HPDE6-E6E7 (cell line): ENCODE measurements around the gene MAPK1.
"Not testable (repeated sequence)": the region's sequence is repeated elsewhere in the genome, so short reads cannot be mapped to it uniquely, and the experiment has no call there.

Source experiments
- DNase-seq: peaks from one replicate; pipeline ENCODE4 v3.0.0; 2011; ENCODE audit warnings: missing footprints; ENCODE audit errors: extremely low spot score

The MAPK1 gene

DNA sequence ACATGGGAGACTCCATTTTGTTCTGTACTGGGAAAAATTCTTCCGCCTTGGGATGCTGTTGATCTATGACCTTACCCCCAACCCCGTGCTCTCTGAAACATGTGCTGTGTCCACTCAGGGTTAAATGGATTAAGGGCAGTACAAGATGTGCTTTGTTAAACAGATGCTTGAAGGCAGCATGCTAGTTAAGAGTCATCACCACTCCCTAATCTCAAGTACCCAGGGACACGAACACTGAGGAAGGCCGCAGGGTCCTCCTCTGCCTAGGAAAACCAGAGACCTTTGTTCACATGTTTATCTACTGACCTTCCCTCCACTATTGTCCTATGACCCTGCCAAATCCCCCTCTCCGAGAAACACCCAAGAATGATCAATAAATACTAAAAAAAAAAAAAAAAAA, 19.4 kb downstream of the MAPK1 start:
- DNase-seq, result not testable (repeated sequence)

DNA sequence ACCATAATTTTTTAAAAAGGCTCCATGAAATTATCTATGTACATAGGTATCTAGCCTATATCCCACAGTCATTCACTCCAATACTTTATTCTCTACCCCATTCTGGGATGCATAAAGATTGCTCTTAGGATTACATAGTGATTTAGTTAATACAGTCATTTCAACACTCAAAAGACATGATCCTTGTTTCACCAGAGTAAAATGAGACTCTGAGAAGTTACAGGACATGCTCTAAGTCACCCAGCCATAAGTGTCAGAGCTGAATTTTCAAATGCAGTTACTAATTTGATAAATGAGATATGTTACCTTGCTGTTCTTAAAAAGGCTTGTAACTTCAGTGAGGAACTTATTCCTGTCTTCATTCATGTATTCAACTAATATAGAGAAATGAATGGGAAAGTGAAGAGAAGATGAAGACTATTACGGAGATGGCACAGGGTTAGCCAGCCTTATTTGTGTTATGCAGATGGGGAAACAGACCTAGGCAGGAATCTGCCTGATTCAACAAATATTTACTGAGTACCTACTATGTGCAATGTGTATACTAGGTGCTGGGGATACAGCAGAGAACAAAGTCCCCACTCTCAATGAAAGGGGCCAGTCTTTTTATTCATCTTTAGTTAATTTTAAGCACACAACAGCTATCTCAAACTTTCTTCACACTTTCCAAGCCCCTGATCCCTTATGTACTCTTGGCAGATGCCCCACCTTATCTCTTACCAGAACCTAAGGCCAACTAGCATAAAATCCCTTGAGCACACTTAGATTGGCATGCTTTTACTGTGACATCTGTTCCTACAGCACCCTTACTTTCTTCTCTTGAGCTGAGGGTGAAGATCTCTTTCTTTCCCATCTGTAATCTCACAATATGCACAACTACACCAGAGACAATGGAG, 21.6 kb downstream of the MAPK1 start:
- no peak for DNase-seq

DNA sequence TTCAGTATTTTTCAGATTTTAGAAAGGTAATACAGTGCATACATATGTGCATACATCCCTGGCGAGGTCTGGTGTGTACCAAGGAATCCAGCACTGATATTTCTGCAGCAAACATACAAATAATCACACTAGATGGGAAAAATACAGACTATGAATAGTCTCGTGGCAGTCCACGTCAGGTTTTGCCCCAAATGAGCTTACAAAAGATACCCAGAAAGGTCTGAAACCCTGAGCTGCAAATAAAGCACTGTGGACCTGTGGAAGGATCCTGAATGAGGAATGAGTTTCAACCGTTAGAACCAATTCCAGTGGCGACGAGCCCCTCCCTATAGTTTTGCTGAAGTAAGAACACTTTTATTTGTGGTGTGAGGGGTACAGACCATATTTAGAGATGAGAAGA, 24.5 kb downstream of the MAPK1 start:
- no peak for DNase-seq

DNA sequence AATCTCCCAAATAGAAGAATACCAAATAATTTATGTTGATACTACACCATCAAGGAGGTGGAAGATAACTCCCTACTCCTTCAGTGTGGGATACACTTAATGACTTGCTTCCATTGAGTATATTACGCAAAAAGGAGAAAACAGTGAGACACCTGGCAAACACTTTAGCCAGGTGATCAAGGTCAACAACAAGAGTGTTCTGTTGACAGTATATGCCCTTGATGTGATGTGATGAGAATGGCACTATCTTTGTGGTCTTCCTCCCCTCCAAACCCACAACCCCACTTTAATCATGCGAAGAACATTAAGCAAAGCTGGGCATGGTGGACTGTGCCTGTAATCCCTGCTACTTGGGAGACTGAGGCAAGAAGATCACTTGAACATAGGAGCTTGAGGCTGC, 26.0 kb downstream of the MAPK1 start:
- no peak for DNase-seq

DNA sequence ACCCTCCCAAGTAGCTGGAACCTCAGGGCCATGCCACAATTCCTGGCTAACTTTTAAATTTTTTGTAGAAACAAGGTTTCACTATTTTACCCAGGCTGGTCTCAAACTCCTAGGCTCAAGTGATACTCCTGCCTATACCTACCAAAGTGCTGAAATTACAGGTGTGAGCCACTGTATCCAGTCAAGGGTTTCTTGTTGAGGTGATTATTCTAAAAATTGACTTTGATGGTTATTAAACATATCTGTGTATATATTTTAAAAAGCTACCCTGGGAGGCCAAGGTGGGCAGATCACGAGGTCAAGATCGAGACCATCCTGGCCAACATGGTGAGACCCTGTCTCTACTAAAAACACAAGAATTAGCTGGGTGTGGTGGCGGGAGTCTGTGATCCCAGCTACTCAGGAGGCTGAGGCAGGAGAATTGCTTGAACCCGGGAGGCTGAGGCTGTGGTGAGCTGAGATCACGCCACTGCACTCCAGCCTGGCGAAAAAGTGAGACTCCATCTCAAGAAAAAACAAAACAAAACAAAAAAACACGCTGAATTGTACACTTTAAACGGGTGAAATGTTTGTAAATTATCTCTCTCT, 27.1 kb downstream of the MAPK1 start:
- no peak for DNase-seq

DNA sequence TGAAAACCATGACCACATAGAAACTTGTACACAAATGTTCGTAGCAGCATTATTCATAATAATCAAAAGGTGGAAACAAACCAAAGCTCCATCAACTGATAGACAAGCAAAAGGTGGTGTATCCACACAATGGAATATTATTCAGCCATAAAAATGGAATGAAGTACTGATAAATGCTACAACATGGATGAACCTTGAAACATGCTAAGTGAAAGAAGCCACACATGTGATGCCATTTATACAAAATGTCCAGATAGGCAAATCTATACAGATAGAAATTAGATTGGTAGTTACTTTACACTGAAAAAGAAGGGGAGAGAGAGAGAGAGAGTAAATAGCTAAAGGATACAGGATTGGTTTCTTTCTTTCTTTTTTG, 27.7 kb downstream of the MAPK1 start:
- no peak for DNase-seq

DNA sequence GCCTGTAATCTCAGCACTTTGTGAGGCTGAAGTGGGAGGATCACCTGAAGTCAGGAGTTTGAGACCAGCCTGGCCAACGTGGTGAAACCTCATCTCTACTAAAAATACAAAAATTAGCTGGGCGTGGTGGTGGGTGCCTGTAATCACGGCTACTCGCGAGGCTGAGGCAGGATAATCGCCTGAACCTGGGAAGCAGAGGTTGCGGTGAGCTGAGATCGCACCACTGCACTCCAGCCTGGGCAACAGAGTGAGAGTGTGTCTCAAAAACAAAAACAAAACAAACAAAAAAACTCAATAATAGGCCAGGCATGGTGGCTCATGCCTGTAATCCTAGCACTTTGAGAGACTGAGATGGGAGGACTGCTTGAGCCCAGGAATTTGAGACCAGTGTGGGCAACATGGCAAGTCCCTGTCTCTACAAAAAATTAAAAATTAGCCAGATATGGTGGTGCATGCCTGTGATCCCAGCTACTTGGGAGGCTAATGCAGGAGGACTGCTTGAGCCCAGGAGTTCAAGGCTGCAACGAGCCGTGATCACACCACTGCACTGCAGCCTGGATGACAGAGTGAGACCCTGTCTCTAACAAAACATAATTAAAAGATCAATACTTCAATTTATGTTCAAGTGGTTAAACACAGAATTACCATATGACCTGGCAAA, 28.2 kb downstream of the MAPK1 start:
- not testable (repeated sequence) for DNase-seq

DNA sequence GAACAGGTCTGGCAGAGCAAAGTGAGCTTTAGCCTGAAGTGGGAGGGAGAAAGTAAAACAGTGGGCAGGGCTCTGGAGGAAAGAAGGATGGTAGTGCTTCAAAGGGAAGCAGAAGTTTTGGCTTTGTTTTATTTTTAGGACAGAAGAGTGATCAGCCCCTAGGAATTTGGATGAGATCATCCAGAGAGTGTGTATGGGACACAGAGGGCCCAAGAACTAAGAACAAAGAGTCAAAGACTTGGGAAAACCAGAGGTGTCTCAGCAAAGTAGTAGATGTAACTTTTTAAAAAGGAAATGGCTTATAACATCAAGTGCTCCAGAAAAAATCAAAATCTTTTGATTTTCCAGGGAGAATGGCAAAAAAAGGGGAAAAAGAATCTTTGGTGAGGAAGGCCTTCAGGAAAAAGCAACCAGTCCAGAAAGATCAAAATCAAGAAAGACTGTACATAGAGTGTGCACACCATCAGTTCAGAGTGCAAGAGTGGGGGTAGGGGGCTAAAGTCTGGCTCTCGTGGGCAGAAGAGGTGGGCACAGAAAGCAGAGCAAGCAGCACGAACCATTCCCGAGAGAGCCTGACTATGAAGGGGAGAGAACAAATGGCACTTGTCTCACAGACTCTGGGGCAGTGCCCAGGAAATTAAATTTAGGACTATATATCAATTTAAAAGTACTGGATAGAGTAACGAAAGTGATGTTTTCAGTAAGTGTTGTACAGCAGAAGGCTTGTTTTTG, 30.0 kb downstream of the MAPK1 start:
- DNase-seq, result no peak

DNA sequence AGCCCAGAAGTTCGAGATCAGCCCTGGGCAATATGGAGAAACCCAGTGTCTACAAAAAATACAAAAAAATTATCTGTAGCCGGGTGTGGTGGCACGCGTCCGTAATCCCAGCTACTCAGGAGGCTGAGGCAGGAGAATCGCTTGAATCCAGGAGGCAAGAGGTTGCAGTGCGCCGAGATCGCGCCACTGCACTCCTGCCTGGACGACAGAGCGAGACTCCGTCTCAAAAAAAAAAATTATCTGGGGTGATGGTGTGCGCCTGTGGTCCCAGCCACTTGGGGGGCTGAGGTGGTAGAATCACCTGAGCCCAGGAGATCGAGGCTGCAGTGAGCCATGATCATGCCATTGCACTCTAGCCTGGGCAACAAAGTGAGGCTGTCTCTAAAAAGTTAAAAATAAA, 31.0 kb downstream of the MAPK1 start:
- not testable (repeated sequence) for DNase-seq

DNA sequence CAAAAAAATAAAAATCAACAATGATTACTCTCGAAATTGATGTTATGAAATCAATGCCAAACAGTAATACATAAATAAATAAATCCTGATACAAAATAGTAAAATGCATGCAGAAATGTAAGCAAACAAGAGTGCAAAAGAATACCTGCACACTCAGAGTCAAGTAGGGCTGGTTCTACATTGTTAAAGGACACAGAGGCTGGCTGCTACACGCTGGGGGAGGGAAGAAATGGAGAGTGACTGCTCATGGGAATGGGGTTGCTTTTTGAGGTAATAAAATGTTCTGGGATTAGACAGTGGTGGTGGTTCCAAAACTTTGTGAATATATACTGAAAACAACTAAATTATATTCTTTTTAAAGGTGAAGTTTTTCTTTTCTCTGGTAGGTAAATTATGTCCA, 32.1 kb downstream of the MAPK1 start:
- DNase-seq, result no peak

DNA sequence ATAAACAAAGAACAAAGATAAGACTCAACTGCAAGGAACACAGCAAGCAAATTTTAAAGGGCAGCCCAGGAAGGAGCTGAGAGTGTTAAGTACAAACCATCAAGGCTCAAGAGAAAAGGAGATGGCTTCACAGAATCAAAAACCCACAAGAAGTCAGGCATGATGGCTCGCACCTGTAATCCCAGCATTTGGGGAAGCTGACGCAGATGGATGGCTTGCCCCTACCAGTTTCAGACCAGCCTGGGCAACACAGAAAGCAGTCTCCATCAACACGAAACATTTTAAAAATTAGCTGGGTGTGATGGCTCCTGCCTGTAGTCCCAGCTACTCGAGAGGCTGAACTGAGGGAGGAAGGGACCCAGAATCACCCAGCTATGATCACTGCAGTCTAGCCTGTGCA, 32.6 kb downstream of the MAPK1 start:
- no peak for DNase-seq

DNA sequence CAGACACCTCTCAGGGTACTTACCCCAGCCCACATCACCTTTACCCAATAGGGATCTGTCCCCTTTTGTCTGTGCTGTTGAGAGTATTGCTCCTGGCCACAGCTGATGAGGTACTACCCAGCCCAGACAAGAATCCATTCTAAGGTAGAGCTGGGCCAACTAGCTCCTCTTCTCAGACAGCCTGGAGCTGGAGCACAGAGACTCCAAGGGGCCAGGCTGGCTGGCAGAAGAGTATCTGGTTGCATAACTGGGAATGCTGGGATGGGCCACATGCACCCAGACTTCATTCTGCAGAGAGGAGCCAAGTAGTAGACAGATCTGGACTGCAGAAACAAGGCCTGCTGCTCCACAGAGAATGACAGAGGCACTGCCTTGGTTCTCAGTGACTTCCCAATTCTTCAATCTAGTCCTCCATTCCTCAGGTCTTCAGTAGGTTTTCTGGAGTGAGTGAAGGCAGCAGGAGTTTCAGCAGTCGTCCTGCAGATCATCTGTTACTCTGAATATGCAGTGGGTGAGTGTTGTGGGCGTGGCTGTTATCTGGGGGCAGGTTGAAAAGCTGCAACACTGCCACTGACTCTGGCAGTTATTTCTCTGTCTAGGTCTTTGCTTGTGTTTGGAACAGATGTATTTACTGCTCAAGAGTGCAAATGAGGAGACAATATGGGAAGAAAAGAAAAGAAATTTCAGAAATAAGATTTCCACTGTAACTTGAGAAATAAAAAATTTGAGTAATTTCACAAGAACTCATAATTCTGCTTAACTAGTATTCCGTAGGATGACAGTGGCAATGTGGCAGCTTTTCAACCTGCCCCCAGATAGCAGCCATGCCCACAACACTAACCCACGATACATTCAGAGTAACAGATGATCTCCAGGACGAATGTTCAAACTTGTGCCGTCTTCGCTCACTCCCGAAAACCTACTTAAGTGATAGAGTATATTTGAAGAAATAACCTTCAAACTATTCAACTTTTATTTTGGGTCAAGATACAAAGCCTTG, 34.9 kb downstream of the MAPK1 start:
- no peak for DNase-seq

DNA sequence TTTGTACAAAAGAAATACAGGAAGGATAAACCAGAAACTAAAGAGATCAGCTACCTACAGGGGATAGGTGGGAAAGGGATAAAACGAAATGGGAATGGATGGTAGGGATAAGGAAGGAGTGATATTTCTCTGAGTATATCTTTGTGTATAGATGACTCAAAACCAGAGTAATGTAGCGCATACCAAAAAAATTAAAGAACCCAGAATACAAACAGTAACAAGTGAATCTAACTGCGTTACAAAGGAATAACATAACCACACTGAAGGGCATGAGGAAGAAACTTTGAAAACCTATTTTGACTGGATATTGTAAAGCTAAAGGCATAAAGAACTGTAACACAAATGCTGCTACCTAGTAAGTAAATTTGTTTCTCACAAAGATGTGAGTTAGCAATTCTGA, 37.9 kb downstream of the MAPK1 start:
- no peak for DNase-seq

DNA sequence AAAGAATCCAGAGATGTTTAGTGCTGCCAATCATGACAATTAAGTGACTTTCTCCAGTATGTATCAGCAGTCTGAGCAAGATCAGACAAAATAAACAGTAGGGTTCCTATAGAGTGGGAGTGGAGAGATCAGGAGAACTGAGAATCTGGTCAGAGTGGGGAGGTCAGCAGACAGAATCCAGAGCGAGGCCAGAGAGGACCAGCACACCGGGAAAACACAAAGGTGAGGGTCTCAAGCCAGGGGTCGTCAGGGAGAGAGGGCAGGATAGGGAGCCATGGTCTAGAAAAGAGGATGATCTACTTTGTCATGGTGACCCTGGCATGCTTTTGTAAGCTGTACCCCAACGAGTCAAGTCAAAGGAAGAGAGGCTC, 39.2 kb downstream of the MAPK1 start:
- no peak for DNase-seq

DNA sequence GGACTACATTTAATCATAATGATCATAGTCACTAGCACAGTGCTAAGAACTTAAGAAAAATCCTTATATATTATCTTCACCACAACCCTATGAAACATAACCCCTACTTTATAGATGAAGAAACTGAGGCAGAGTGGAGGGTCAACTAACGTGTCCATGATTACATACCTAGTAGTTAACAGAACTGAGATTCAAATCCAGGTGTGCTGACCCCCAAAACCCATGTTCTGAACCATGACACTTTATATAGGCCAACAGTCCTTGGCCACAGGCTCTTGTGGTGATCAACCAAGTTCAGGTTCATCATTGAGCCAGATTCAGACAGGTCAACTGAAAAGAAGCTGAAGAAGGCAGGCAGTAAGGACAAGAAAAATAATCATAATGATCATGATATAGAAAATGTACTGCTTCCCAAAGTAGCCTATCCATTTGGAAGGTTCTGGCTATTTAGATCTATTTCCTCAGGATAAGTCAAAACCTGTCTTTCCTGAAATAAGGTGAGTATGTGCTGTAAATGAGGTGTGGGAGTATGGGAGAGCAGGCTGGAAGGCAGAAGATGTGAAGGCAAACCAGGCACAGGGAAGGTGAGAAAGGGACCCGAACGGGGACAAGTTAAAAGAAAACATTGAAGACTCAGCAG, 39.7 kb downstream of the MAPK1 start:
- DNase-seq, result no peak

DNA sequence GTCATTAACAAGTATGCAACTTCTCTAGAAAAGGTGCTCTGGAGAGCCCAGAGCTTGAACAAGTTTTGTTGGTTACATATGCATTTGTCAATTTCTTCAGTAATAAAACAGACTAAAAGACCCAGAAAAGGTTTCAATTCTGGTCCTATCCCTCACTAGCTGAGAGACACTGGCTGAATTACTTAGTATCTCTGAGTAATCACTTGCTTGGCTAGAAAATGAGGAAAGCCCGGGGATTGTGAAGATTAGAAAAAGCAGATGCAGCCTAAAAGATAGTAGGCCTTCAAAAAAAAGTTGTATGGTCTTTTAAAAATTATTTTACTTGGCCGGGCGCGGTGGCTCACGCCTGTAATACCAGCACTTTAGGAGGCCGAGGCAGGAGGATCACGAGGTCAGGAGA, 41.2 kb downstream of the MAPK1 start:
- no peak for DNase-seq

DNA sequence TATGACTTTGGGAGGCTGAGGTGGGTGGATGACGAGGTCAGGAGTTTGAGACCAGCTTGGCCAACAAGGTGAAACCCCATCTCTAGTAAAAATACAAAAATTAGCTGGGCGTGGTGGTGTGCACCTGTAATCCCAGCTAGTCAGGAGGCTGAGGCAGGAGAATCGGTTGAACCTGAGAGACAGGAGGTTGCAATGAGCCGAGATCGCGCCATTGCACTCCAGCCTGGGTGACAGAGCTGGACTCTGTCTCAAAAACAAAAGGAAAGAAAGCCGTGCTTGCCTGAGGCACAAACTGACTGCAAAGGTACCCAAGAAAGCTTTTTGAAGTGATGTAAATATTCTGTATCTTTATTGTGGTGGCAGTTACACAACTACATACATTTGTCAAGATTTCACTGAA, 42.5 kb downstream of the MAPK1 start:
- not testable (repeated sequence) for DNase-seq

DNA sequence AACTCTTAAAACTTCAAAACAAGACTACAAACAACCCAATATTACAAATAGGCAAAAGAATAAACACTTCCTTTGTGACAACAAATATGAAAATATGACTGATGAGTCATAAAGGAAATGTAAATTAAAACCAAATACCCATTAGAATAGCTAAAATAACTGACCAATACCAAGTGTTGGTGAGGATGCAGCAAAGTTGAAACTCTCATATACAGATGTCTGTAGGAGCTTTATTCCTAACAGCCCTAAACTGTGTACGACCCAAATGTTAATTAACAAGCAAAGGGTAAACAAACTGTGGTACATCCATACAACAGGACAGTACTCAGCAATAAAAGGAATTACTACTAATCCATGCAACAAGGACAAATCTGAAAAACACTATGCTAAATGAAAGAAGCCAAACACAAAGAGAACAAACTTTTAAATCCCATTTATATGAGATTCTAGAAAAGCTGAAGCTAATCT, 43.0 kb downstream of the MAPK1 start:
- DNase-seq, result no peak

DNA sequence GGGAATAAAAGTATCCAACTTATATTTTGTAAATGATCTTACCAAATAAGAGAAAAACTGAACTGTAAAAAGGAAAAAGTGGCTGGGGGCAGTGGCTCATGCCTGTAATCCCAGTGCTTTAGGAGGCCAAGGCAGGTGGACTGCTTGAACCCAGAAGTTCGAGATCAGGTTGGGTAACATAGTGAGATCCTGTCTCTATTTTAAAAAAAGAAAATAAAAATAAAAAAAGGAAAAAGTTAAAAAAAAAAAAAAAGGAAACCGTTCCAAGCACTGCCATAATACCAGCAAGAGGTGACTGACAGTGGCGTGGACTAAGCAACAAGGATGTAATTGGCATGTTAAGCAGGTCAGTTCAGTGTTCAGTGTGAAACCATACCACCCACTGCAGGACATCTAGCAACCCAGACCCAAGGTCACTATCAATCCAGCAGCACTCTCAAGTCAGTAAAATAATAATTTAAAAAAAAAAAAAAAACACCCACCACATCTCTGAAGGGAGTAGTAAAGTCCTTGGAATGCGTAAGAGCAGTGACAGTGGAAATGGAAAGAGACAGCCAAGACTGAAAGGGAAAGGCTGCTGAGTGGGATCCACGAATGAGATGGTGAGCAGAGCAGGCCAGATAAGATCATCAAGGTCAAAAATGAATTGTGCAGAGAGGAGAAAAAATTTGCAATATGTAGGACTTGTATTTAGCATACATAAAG, 43.6 kb downstream of the MAPK1 start:
- no peak for DNase-seq
